HTERT RPE-1 (cell line): Measurements from ENCODE around the gene NPIPB6.

ENCODE experiments used
- in situ Hi-C: fragments of 300-500 bp; cut with MboI; formaldehyde crosslinking; loops from 4 replicates; pipeline ENCODE4 v1.14.3; 2020; ENCODE audit warnings: low sequenced_read_pairs

Gene NPIPB6

GRCh38 chr16:28300327-28300726, 63.0 kb downstream of the NPIPB6 start:
- in situ Hi-C loops, result no loop called here

- in situ Hi-C loops, result no loop called here
Observed at GRCh38 chr16:28298511-28298878, 64.8 kb downstream of the NPIPB6 start.

DNA sequence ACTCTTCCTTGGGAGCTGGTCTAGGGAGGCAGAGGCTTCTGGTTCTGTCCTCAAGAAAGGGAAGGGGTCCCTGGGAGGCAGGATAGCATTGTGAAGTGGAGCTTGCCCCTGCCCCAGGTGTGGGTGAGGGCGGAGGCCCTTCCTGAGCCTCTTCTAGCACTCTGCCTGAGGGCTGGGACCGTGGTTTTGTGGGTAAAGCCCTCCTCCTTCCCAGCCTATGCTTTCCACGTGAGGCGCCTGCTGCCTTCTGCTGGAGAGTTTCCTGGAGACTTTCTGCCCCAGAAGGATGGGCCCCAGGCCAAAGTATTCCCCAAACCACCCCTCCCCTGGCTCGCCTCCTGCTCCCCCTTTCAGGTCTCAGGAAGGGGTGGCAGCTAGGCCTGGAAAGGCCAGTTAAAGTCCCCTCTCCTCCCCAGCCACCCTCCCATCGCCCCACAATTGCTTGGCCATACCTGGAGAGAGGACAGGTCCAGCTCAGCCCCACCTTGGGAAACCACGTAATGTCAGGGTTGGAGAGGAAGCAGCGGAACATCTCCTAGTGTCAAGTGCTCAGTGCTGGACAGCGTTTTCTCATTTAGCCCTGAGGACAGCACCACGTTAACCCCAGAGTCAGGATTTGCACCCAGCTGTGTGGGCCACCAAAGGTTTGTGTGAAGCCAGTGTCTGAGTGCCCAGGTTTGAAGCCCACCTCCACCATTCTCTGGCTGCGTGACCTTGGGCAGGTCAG, 65.4 kb downstream of the NPIPB6 start:
- in situ Hi-C loops, result no loop called here

GRCh38 chr16:28297308-28297707, 66.0 kb downstream of the NPIPB6 start:
- in situ Hi-C loops, result no loop called here

- in situ Hi-C loops, result no loop called here
Observed at GRCh38 chr16:28295276-28295675, 68.0 kb downstream of the NPIPB6 start.

DNA sequence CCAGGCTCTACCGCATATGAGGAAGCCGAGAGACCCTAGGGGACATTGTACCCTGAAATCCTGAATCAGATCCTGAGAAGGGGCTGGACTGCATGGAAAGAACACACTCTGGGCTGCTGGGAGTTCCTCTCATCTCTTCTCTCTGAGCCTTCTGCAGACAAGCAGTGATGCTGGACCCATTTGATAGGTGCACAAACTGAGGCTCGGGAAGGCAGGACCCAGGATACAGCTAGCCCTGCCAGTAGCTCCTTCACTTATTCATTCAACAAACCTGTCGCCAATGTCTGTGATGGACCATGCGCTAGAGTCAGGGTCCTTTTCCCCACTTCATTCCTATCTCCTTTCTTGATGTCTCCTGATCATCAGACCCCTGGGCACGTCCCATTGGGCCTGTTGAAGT, 69.1 kb downstream of the NPIPB6 start:
- in situ Hi-C loops, result no loop called here

GRCh38 chr16:28293601-28293960, 69.7 kb downstream of the NPIPB6 start:
- in situ Hi-C loops, result no loop called here

GRCh38 chr16:28292731-28293600, 70.3 kb downstream of the NPIPB6 start:
- in situ Hi-C loops, result no loop called here
